ENCODE measurements around the gene SESN1.
A peak's percentile ranks its signal among the peaks of the same experiment; 100 is the strongest.

SESN1 gene

GRCh38 chr6:108955329-108955949 is 139.2 kb downstream of the SESN1 start:
- no peak for DNase-seq

- no peak for DNase-seq
These were observed 141.0 kb downstream of the SESN1 start for GRCh38 chr6:108953681-108954080.

GRCh38 chr6:108952776-108953486 is 141.7 kb downstream of the SESN1 start:
- DNase-seq: no peak

DNA sequence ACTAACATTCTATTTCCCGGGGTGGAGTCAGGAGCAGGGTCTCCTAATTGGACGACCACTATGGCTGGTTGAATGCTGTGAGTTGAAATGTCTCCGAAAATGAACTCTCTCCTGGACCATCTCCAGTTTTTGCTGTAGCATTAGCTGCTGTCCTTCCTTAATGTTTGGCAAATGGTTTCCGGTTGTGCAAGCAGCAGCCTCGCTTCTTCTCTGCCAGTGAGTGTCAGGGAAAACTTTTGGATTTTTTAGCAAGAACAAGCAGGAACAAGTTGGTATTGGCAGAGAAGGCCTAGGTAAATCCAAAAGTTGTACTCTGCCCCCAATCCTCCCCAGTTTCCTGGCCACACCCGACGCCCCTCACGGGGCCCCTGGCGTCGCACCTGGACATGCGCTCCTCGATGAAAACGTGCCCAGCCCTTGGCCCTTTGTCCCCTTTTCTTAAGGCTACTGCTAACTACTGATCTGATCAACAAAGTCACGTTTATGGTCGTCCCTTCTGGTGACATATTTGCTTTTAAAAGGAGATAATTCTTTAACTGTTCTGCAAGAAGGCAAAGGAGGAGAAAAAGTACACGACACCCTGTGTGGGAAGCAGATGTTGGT is 143.2 kb downstream of the SESN1 start:
- no peak for DNase-seq

- no peak for DNase-seq
These were observed 146.4 kb downstream of the SESN1 start for GRCh38 chr6:108948181-108948661.

- no peak for DNase-seq
These were observed 147.4 kb downstream of the SESN1 start for GRCh38 chr6:108947114-108947854.

GRCh38 chr6:108946695-108947094 is 148.0 kb downstream of the SESN1 start:
- no peak for DNase-seq

DNA sequence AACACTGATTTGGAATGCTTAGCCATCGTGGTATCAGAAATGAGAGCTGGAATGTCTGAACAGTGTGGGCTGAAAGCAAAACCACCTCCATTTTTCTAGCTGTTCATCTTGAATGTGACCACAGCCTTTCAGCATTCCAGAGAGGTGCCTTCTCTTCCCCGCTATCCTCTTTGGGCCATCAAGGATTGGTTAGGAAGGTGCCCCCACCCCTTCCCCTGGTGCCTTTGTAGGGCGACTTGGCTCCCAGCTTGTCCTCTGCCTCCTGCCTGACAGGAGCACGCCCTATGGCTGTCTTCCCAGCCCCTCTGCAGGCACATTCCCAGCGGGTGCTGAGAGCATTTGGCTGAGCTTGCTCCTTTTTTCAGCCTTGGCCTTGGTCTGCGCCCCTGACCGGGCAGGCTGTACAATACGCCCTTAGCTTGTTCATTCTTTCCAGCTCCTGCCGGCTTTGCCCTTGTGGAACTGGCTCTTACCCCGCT is 148.9 kb downstream of the SESN1 start:
- DNase-seq: no peak

DNA sequence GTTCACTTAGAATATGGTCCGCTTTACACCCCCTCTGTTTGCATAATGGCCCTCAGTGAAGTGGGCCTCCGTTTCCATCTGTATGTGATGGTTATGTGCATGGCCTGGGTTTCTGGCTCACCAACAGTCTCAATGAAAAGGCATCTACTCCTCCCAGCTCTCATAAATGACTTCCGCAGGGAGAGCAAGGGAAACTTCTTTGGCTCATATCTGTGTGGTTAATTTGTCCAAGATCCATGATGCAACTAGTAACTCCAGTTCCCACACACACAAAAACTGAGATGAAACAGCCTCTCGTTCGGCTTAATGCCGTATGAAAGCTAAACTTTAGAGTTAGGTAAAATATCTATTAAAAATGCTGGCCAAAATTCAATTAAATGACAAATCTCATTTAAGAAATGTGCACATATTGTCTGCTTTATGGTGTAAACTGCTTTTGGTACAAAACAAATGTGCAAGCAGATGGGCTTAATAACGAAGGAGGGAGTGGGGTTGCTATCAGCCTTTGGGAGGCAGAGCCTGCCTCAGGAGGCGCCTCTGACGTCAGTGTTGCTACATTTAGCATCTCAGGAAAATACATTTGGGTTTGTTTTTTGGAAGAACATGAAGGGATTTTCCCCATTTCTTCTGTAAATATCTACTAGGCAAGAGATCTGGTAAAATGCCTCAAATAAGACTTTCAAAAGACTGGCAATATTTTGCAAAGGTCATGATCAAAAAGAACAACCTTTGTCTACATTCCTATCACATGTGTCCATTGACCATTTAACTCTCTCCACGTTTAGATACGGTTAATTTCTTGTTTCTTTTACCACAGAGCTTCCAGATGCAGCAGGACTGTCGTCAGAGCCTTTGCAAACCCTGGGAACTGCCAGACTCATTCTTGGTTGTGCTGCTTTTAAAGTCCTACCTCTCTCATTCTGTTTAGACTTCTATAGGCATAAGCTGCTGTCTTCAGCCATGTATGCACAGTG is 149.7 kb downstream of the SESN1 start:
- no peak for DNase-seq

DNA sequence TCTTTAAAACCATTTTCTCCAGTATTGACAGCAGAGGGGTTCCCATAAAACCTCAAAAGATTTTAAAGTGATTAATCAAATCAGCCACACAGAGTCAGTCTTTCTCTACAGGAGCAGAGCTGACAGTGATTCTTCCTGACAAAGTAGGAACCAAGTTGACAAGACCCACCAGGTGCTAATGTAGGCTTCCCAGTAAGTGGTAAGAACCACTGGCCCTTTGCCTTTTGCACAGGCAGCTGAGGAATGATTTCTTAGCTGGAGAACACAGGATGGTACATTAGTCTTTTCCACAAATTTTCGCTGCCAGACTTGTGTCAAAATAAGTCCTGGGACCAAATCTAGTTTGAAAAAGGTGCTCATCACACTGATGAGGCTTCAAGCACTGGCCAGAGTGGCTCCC is 150.6 kb downstream of the SESN1 start:
- DNase-seq: no peak

DNA sequence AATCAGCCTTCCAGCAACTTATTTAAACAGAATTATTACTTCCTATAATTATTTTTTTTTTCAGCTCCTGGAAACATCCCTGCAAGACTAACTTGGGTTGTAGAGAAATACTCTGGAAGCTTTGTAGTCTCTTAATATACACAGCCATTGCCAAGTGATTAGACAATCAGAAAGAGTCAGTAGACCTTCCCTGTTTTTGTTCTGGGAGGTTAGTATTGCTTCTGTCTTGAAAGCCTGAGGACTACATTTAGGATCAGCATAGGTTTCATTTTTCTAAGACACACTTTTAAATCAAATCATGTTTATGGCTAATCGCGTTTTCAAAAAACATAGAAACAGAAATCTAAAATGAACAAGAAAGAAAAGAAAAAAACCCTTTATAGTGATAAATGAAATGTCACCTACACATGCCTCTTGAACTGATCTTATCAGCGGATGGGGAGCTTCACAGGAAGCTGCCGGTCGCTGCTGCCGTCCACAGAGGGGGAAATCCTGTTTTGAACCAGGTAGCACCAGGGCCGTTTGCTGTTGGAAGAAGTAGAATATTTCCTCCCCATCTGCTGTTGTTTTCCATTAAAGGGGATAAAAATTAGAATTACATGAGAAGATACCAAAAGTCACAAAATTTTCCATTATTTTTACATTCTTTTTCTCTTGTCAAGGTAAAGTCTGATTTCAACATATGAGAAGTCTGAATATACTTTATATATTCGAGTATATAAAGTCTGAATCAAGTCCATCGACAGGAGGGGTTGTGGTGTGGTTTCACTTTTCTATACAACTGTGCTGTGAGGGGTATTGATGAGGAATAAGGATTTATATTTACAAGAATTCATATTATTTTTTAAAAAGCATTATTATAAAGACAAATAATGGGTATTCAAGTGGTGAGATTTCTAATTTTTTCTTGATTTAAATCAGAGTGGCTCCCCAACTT is 151.8 kb downstream of the SESN1 start:
- DNase-seq: peak; percentile 72

DNA sequence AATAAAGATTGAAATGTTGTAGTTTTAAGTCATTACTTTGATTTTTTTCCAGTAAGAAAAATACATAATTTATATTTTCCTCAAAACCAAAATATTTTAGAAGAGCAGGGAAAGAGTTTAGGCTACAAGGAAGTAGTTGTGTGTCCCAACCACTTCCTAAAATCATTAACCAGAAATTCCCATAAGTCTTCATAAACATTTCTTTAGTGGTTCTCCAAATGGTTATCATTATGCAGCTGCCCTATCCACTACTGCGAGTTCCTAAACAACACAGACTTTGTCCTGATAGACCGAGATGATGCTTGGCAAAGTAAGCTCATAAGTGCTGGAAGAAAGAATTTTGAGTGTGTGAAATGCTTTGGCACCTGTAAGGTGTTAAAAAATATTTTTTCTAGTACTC is 152.8 kb downstream of the SESN1 start:
- DNase-seq: no peak

DNA sequence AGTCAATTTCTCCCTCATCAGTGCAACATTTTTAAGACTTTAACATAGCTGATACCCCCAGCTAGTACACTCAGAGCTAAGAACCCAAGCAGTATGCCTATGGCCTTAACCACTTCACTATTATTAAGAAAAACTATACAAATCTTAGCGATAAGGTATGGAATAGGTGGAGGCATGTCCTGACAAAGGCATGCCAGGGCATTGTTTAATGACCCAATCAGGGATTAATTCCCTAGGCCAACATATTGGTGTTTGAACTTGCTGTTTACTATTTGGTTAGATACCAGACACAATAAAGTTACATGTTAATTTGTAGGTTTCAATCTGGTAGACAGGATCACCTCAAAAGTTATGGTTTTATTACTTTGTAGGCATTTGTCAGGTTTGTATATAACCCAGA is 153.4 kb downstream of the SESN1 start:
- DNase-seq: no peak

GRCh38 chr6:108940741-108941140 is 153.9 kb downstream of the SESN1 start:
- DNase-seq: no peak

- no peak for DNase-seq
These were observed 157.5 kb downstream of the SESN1 start for GRCh38 chr6:108937170-108937569.

Measured in central memory CD4-positive, alpha-beta T cell (primary cell).